Esophagus squamous epithelium (tissue), 5 donors: ENCODE results near the gene CDC37L1. TPM values are rescaled to one million over a fixed set of nuclear protein-coding genes. Genes with fewer than 3 reads are reported as not detected.

Experiments
- DNase-seq: peaks from one replicate; lab custom pipeline; 2025; lab: John Stamatoyannopoulos, UW
- H3K27ac ChIP-seq, 4 donors: fragments of 200-600 bp; sonication (generic); one replicate each; pipeline ENCODE4 v1.5.1; 2016 to 2019; ENCODE audit warnings: mild to moderate bottlenecking in 1 of 4
- H3K27me3 ChIP-seq, 4 donors: fragments of 200-600 bp; sonication (generic); 1 replicate in 3 of 4; 2 replicates in 1 of 4; pipeline versions ENCODE4 v1.5.1 to v1.6.0; 2017 to 2021; ENCODE audit warnings: antibody characterized with exemption in 1 of 4
- H3K36me3 ChIP-seq, 3 donors: fragments of 200-600 bp; sonication (generic); one replicate each; pipeline ENCODE4 v1.5.1; 2016 to 2019
- H3K4me1 ChIP-seq, 3 donors: fragments of 200-600 bp; sonication (generic); one replicate each; pipeline ENCODE4 v1.5.1; 2017 to 2019
- H3K4me3 ChIP-seq, 4 donors: fragments of 200-600 bp; sonication (generic); 1 replicate in 3 of 4; 2 replicates in 1 of 4; pipeline ENCODE4 v1.5.1; 2016 to 2019; ENCODE audit warnings: mild to moderate bottlenecking in 2 of 4, moderate library complexity in 1 of 4
- H3K9me3 ChIP-seq, 3 donors: fragments of 200-600 bp; sonication (generic); one replicate each; pipeline ENCODE4 v1.5.1; 2016 to 2019
- CTCF ChIP-seq, 6 experiments: fragments of 450-650 bp in 4 of 6; fragments of 200-600 bp in 2 of 6; sonication (generic) in 2 of 6; IDR thresholded peaks; one replicate each; pipeline ENCODE4 v1.5.1; 2016 to 2019; ENCODE audit warnings: antibody characterized with exemption in 6 of 6, mild to moderate bottlenecking in 4 of 6, moderate library complexity in 4 of 6
- POLR2A ChIP-seq, 4 donors: fragments of 450-650 bp; IDR thresholded peaks; one replicate each; pipeline ENCODE4 v1.6.1; 2017; ENCODE audit warnings: antibody characterized with exemption in 4 of 4, mild to moderate bottlenecking in 4 of 4, moderate library complexity in 3 of 4
- WGBS, 2 donors: methylation state at CpG; one replicate each; pipeline ENCODE4 v1.1.5; 2018; 5-methylcytosine and 5-hydroxymethylcytosine counted together
- intact Hi-C: fragments of 100-400 bp; cut with DNase I; formaldehyde crosslinking; loops from one replicate; pipeline ENCODE4 v1.15.0; 2022
- total RNA-seq, 4 donors: library from RNA; depleted of rRNA; stranded (reverse); fragments of >200 nt; gene quantifications; one replicate each; pipeline ENCODE4 v1.1.0, GENCODE V29; 2016
- donor health status: DM: yes; HTN: yes; CAD: no.

Gene CDC37L1
- total RNA-seq, 4 donors from 2014 or later, result 8.9 to 48.8 (median 19.3) TPM

- Histone ChIP-seq H3K36me3 (no peaks in the 10 kb centered on the region), H3K4me3 (no peak overlapping the region), H3K9me3 (no peaks in the 10 kb centered on the region), H3K27me3 (no peaks in the 10 kb centered on the region), H3K27ac (peak overlapping the region in 1 of 4 donors; percentile 6), H3K4me1 (peaks cover 0 to 23% (median 4%) of the 10 kb centered on the region in 3 donors)
- DNase-seq, result no peak
- TF ChIP-seq POLR2A (IDR thresholded peaks at IDR 0.05) (no peak), CTCF (IDR thresholded peaks at IDR 0.05) (no peak)
- intact Hi-C loops, result no loop called here
Observed at GRCh38 chr9:4674783-4675182, 4.6 kb upstream of the CDC37L1 start.

- H3K4me3 ChIP-seq, result no peak overlapping the region
- TF ChIP-seq CTCF (IDR thresholded peaks at IDR 0.05) (no peak), POLR2A (IDR thresholded peaks at IDR 0.05) (no peak)
- WGBS, 2 donors, result 82 to 89% methylated on average over 3 of the region's 3 CpGs
- H3K9me3 ChIP-seq, result no peaks in the 10 kb centered on the region
- peaks cover 0 to 43% (median 11%) of the 10 kb centered on the region in 3 donors for H3K4me1 ChIP-seq
- no peaks in the 10 kb centered on the region for H3K27me3 ChIP-seq
- intact Hi-C loops, result no loop called here
- no peaks in the 10 kb centered on the region for H3K36me3 ChIP-seq
- no peak for DNase-seq
- peak overlapping the region in 2 of 4 donors; percentile 37 to 95 for H3K27ac ChIP-seq
Observed at GRCh38 chr9:4677392-4677791, 2.0 kb upstream of the CDC37L1 start.

- intact Hi-C loops, result no loop called here
- WGBS, 2 donors, result 0 to 1% methylated on average over 16 of the region's 16 CpGs
Observed at GRCh38 chr9:4678679-4679267, 596 bp upstream of the CDC37L1 start.

GRCh38 chr9:4680173-4680525, 780 bp downstream of the CDC37L1 start:
- Histone ChIP-seq H3K4me3 (peak overlapping the region; percentile 71 to 93 (median 88)), H3K9me3 (no peaks in the 10 kb centered on the region), H3K27ac (peak overlapping the region; percentile 95 to 99 (median 98)), H3K4me1 (peaks cover 0 to 58% (median 14%) of the 10 kb centered on the region in 3 donors), H3K27me3 (no peaks in the 10 kb centered on the region), H3K36me3 (peaks cover 0 to 5% (median 0%) of the 10 kb centered on the region in 3 donors)
- 0 to 1% methylated on average over 10 of the region's 10 CpGs for WGBS, 2 donors
- no peak for DNase-seq
- TF ChIP-seq CTCF (IDR thresholded peaks at IDR 0.05) (no peak), POLR2A (IDR thresholded peaks at IDR 0.05) (no peak)
- intact Hi-C loops, result no loop called here

More at GRCh38 chr9:4678679-4679267, 596 bp upstream of the CDC37L1 start:
- no peak for DNase-seq
- H3K27me3 ChIP-seq, result no peaks in the 10 kb centered on the region
- H3K4me1 ChIP-seq, result peaks cover 0 to 54% (median 12%) of the 10 kb centered on the region in 3 donors
- TF ChIP-seq CTCF (IDR thresholded peaks at IDR 0.05) (no peak), POLR2A (IDR thresholded peaks at IDR 0.05) (no peak)
- H3K36me3 ChIP-seq, result no peaks in the 10 kb centered on the region
- H3K9me3 ChIP-seq, result no peaks in the 10 kb centered on the region
- H3K4me3 ChIP-seq, result peak overlapping the region; percentile 71 to 93 (median 88)
- peak overlapping the region; percentile 95 to 99 (median 98) for H3K27ac ChIP-seq

- TF ChIP-seq POLR2A (IDR thresholded peaks at IDR 0.05) (no peak), CTCF (IDR thresholded peaks at IDR 0.05) (no peak)
- intact Hi-C loops, result no loop called here
- Histone ChIP-seq H3K36me3 (peaks cover 0 to 11% (median 0%) of the 10 kb centered on the region in 3 donors), H3K27ac (peak overlapping the region; percentile 95 to 99 (median 98)), H3K4me3 (peak overlapping the region; percentile 71 to 93 (median 88)), H3K27me3 (no peaks in the 10 kb centered on the region), H3K4me1 (peaks cover 0 to 58% (median 14%) of the 10 kb centered on the region in 3 donors), H3K9me3 (no peaks in the 10 kb centered on the region)
- DNase-seq, result no peak
- WGBS, 2 donors, result 33 to 44% methylated on average over 2 of the region's 2 CpGs
Observed at GRCh38 chr9:4680750-4681149, 1.4 kb downstream of the CDC37L1 start.
